HCEC 1CT (cell line): ENCODE measurements around the gene PROX1.

ENCODE experiments used
- DNase-seq: peaks from one replicate; pipeline ENCODE4 v3.0.0-alpha.2; 2017

Gene PROX1, protein sequence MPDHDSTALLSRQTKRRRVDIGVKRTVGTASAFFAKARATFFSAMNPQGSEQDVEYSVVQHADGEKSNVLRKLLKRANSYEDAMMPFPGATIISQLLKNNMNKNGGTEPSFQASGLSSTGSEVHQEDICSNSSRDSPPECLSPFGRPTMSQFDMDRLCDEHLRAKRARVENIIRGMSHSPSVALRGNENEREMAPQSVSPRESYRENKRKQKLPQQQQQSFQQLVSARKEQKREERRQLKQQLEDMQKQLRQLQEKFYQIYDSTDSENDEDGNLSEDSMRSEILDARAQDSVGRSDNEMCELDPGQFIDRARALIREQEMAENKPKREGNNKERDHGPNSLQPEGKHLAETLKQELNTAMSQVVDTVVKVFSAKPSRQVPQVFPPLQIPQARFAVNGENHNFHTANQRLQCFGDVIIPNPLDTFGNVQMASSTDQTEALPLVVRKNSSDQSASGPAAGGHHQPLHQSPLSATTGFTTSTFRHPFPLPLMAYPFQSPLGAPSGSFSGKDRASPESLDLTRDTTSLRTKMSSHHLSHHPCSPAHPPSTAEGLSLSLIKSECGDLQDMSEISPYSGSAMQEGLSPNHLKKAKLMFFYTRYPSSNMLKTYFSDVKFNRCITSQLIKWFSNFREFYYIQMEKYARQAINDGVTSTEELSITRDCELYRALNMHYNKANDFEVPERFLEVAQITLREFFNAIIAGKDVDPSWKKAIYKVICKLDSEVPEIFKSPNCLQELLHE

DNA sequence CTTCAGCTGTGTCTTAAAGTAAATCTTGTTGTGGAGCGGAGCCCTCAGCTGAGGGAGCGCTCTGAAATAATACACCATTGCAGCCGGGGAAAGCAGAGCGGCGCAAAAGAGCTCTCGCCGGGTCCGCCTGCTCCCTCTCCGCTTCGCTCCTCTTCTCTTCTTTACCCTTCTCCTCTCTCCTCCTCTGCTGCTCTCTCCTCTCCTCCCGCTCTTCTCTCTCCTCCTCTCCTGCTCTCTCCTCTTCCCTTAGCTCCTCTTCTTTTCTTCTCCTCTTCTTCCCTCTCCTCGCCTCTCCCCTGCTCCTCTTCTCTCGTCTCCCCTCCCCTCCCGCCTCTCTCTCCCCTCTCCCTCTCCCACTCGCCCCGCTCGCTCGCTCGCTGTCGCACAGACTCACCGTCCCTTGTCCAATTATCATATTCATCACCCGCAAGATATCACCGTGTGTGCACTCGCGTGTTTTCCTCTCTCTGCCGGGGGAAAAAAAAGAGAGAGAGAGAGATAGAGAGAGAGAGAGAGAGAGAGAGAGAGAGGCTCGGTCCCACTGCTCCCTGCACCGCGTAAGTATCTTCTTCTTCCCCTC, at the start of gene PROX1:
PROX1 (plus strand) TSS at position 47 of the 580 bp plus-strand sequence. CDS start 8,563 bp downstream, outside the sequence.
- DNase-seq, result peak; percentile 82

GRCh38 chr1:213938776-213939175, 49.0 kb upstream of the PROX1 start:
- DNase-seq, result no peak

DNA sequence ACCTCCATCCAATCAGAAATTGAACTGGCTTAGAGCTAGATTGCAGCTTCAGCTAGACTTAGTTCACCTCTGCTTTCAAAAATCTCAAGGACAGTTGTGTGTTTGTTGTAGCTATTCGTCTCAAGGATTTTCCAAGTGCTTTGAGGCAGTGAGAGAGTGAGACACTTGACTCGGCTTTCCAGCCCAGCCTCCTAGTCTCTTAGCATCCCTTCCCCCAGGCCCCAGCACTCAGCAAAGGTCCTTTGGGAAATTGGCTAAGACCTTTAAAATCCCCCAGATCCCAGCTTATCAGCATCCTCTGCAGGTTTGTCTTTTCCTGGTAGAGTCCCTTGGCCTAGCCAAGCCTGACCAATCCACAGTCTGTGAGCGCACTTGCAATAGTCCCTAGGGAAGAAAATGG, 47.9 kb upstream of the PROX1 start:
- DNase-seq, result no peak

DNA sequence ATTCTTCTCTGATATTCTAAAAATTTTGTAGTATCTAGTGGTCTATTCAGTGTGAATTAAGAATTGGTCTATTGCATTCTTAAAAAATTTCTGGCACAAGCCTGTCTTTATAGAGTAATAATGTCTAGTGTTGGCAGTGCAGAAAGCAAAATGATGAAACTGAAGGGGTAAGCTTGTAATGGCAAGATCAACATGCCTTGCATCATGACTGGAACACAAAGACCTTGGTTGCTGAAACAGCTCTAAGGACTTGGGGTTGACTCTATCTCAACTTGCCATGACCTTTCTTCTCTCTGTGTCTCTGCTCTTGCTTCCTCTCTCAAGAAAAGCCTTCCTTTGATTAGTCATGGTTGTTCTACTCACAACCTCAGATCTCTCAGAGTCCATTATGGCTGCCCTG, 46.8 kb upstream of the PROX1 start:
- no peak for DNase-seq

GRCh38 chr1:213942061-213942460, 45.7 kb upstream of the PROX1 start:
- DNase-seq, result no peak

- DNase-seq, result peak; percentile 1
Observed at GRCh38 chr1:213947200-213947801, 40.5 kb upstream of the PROX1 start.

DNA sequence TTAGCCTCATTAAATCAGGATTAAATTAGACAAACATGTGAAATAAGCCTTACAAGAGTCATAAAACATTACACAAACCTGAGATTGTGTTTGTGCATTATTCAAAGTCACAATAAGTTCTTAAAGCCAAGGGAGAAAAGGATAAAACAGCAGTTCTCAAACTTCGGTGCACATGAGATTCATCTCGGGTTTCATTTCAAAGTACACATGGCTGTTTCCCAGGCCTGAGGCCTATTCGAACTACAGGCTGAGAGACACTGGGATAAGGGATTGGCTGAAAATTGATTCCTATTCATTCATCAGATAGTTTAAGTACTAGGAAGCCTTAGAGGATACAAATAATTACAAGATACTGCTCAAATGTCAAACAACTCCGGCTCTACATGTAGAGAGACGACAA, 35.9 kb upstream of the PROX1 start:
- no peak for DNase-seq

DNA sequence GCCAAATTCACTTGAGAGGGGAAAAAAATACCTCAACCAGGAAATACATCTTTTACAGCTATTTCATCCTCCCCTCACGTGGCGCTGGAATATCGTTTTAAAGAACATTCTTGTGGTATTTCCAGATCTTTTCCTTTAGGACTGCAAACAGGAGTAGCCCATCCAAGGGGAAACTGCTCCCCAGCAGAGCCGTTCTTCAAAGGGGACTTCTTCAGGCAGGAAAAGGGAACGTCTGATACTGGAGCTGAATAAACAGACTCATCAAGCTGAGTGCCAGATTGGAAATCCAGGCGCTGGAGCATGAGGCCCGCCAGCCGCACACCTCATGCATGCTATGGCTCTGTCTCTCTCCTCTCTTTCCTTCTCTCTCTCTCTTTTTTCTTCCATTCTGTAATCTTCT, 34.0 kb upstream of the PROX1 start:
- DNase-seq, result no peak

DNA sequence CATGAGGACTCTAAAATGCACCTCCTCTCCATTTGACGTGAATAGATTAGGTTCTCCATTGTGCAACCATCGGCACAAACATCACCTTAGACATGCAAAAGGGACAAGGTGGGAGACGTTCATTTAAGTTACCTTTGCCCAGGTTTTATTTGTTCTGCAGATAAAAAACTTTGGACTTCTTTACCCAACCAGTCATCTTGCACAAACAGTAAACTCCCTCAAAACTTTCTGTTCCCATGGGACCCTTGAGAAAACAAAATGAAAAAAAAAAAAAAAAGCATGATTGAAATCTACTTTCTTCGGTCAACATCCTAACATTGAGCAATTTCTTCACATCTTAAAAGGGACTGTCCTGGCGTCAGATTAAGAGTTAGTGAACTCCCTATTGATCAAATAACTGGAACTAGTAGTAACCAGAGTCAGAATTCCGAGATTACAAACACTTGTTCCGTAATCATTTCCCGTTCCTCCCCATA, 31.4 kb upstream of the PROX1 start:
- no peak for DNase-seq

GRCh38 chr1:213958346-213958745, 29.4 kb upstream of the PROX1 start:
- no peak for DNase-seq

DNA sequence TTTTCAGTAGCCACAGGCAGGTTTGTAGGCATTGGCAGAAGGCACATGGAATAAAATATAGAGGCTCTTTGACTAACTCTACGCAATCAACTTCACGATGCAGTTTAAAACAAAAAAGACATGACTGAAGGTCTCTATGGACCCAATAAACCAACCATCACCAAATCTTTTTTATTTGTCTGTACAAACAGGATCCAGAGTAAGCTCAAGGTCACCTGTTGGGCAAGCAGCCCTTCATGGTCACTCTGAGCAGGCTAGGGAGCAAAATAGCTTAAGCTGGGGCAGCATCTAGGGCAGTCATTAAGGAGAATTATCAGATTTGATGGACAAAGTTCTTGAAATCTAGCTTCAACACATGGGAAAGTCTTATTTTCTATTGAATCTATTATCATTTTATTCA, 26.8 kb upstream of the PROX1 start:
- DNase-seq, result no peak

- DNase-seq, result no peak
Observed at GRCh38 chr1:213962508-213962907, 25.3 kb upstream of the PROX1 start.

DNA sequence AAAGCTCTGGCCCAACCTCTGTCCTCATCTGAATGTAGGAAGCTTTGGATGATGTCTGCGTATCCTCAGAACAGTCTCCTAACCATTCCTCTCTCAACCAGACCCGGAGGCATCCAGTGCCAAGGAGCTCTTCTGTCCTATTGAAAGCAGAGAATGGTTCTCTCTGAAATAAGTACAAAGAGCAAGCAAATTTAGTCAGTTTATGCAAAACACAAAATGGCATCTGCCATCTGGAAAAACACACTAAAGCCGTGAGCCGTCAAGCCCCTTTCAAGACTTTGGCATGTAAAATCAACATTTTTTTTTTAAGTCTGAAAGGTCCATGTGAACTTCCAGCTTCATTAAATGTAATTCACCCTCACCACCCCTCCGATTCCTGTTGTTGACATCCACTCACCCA, 21.7 kb upstream of the PROX1 start:
- no peak for DNase-seq

- no peak for DNase-seq
Observed at GRCh38 chr1:213968146-213968825, 19.5 kb upstream of the PROX1 start.

DNA sequence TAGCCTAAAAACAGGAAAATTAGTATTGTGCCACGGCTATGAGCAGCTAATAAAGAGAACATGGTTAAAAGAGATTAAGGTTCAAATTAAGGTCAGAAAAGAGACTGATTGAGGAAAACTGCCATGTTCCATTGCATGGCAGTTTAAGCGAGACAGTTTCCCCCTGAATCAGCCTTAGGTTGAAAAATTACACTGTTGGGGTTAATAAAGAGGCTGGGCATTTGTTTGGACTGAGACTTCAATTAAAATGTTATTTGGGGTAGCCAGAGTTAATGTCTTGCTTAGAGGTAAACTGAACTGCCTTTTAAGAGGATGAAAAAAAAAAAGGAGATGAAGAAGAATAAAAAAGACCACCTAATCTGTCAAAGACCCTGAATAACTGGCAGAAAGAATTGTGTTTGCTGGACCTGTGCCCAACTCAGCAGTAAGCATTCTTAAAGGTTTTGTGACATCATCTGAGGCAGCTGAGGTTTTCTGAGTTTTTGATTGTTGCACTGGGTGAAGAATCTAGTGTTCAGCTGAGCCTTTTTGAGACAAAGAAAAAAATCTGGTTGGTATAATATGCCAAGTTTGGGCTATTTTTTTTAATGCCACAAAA, 17.7 kb upstream of the PROX1 start:
- DNase-seq, result no peak

DNA sequence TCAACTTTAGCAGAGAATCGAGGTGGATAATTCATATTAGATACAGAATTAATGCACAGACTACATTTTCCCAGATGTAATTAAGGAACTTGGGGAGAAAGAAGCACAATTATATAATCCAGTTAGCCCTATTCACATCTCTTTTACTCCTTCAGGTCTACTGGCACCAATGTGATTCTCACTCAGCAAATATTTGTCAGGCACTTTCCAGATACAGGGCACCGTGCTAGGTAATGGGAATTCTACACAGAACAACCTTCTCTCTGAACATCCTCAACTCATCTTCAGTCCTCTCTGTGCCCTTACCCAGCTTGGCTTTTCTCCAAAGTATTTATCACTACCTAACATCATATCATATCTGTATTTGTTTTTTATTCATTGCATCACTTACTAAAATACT, 15.6 kb upstream of the PROX1 start:
- no peak for DNase-seq

DNA sequence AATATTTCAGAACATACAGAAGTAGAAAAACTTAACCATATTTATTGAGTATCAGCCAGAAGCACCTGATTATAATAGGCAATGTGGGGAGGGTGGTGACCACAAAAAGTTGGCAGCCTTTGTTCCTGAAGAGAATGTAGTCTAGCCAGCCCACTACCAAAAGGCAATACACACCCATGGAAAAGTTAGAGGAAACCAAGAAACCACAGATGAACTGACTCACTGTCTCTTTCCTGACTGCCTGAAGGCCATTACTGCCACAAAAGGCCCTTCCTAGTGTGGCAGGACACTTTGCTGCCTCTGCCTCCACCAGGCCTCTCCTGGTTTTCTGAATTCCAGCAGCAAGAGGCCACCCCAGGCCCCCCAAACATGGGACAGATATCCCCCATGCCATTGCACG, 14.6 kb upstream of the PROX1 start:
- DNase-seq, result no peak

DNA sequence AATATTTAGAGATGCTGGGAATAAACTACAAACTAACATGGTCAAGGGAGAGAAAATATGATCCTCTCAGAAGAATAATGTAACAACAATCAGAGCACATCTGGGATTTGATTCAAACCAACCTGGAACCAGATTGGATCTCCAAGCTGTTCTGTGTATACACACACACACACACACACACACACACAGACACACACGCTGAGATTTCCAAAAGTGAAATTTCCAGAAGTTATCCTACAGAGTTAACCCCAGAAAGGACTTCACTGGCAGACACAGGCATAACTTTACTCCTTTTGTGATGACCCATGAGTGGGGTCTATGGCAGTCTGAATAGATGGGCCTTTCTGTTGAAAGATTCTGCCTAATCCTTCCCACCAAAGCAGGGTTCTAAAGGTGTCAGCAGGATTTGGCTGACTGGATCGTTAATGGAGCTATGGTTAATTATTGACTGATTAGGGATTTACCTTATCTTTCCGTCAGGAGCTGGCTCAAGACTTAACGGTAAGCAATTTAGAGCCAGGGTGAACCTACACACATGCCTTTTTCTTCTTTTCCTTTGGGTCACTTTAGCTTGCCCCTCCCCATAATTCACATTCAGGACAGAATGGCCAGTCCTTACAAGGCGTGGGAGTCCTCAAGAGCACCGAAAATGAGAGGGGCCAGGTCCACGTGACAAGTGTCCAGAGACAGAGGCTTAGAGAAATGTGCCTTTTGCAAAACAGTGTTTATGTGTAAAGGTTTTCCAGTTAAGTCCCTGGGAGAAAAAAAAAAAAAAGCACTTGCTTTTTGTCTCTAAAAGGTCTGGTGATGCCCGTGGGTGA, 10.9 kb upstream of the PROX1 start:
- no peak for DNase-seq

DNA sequence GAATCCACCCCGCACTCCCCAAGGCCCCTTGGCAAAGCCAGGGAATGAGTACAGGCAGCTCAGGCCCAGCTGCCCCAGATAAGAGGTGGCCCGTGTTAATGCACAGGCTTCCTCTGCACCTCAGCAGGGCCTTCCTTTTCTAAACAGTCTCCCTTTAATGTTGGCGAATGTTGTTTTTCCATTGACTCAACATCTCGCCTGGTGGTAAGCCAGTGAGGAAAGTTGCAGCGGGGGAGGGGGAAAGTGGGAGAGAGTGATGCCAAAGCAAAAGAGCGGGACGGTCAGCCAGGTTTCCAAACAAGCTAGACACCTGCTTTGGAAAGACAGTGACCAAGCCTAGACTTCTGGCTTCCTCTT, 10.3 kb upstream of the PROX1 start:
- no peak for DNase-seq

DNA sequence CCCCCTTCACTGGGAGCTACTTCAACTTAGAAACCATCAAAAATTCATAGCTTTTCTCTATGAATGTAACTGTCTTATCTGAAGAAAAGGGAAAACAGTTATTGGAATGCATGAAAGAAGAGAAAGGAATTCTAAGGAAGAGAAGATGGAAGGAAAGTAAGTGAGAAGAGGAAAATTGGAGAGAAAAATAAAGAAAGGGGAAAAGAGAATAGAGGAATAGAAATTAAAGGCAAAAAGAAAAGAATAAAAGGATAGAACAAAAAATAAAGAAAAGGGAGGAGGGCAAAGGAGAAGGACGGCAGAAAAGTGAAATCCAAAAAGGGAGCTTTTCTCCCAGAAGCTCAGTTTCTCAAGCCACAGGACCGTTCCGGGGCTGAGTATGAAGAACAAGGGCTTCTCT, 9.9 kb upstream of the PROX1 start:
- DNase-seq, result no peak

DNA sequence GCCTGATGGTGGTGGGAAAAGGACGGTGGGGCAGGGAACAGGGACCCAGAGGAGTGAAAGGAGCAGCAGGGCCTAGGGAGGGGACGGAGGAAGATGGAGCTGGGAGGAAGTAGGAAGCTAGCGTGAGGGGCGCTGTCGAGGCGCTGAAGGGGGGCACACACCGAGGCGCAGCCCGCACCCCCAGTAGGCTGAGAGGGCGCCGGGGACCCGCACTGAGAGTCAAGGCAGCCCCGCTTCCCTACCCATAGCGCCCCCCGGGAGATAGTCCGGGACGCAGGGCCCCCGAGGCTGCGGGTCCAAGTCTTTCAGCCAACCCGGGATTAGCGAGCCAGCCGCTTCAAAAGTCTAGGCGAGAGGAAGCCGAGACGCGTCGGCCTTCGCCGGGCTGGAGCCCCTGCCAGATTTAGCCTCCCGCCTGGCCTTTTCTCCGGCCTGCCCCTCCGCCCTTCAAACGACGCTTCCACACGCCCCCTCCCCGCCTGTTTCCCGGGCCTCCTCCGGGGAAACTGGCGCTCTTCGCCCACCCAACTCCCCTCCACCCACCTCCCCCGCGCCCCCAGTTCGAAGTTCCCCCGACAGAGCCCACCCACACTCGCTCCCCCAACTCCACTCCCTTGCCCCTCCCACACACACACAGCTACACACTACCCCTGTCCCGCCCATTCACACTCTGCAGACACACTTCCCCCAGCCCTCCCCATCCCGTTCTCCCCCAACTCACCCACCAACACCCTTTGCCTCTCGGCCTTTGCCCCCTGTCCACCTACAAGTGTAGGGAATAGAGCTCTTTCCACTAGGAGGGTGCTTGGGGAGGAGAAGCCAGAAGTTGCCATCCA, 7.8 kb upstream of the PROX1 start:
- DNase-seq, result no peak
